ENCODE results near the gene LIMD2. TPM values are rescaled to one million over a fixed set of nuclear protein-coding genes. Genes with fewer than 3 reads are reported as not detected.

Gene LIMD2
- total RNA-seq, 1 experiment from 2014 or later, result 190 TPM

GRCh38 chr17:63696381-63696961 lies 3.5 kb downstream of the LIMD2 start:
- Histone ChIP-seq H3K4me3 (ENCODE audit: insufficient read depth, low read depth, low read length) (no peak overlapping the region), H3K27me3 (ENCODE audit: control insufficient read depth, insufficient read depth, low read length) (peaks cover 5% of the 10 kb centered on the region; the same call in 1 of the 2 replicates), H3K36me3 (replicated peaks; ENCODE audit: control insufficient read depth, insufficient read depth, low read length) (peaks cover 6% of the 10 kb centered on the region)
- DNase-seq, result peak; percentile 89

DNA sequence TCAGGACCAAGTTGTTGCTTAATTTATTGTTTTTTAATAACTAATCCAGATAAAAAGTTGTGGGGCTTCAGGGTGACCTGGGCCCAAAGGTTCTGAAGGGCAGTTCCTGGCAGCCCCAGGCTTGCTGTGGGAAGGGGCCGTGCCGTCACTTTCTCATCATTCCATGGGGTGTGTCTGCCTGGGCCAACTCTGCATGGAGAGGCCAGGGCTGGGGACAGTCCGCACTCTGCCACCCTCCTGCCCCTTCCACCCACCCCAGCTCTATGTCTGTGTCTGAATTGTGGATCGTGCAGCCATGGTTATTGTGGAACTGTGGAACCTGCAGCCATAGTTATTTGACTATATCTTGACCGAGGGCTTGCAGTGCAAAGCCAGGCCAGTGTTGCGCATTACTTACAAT lies 4.0 kb downstream of the LIMD2 start:
- no peaks in the 10 kb centered on the region for H3K27me3 ChIP-seq (ENCODE audit: control insufficient read depth, insufficient read depth, low read length)
- no peak for DNase-seq

DNA sequence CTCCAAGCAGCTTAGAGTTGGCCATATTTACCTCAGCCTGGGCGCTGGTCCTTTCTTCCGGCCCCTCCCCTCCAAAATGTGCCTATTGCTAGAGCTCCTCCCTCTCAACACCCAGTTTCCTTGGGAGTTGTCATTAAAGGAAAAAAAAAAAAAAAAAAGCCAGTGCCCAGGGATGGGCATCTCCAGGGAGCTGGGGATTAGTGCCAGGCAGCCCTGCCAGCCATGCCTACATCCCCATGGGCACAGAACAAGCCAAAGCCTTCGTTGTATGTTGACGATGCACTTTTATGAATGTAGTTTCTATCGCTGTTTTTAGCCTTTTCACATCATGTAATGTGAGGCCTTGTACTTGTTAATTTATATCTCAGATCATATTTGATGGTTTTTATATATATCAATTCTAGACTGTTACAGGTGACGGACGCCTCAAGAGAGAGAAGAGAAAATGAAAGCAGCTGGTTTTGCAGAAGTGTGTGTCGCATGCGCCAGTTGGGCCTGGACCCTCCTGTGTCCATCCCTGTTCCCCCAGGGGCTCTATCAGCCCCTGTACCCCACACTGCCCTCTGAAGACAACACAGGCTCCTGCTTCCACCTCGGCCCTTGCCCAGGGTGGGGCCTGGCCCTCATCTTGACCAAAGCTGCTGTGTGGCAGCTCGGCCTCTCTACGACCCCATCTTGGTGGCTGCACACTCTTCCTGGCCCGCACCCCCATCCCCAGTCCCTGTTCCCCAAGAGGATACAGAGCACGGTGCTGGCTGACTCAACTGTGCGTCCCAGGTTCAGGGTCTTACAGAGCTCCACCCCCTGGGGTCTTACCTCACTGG lies 4.8 kb downstream of the LIMD2 start:
- Histone ChIP-seq H3K36me3 (replicated peaks; ENCODE audit: control insufficient read depth, insufficient read depth, low read length) (peaks cover 15% of the 10 kb centered on the region), H3K4me3 (ENCODE audit: insufficient read depth, low read depth, low read length) (no peak overlapping the region), H3K27me3 (ENCODE audit: control insufficient read depth, insufficient read depth, low read length) (no peaks in the 10 kb centered on the region)
- DNase-seq, result peak; percentile 37

More for the DNA sequence above, 4.0 kb downstream of the LIMD2 start:
- H3K36me3 ChIP-seq (replicated peaks; ENCODE audit: control insufficient read depth, insufficient read depth, low read length), result peaks cover 8% of the 10 kb centered on the region
- H3K4me3 ChIP-seq (ENCODE audit: insufficient read depth, low read depth, low read length), result no peak overlapping the region

- Histone ChIP-seq H3K27me3 (ENCODE audit: control insufficient read depth, insufficient read depth, low read length) (no peaks in the 10 kb centered on the region), H3K4me3 (ENCODE audit: insufficient read depth, low read depth, low read length) (no peak overlapping the region), H3K36me3 (replicated peaks; ENCODE audit: control insufficient read depth, insufficient read depth, low read length) (peaks cover 19% of the 10 kb centered on the region)
- DNase-seq, result peak; percentile 86
Observed at GRCh38 chr17:63694229-63694949, 5.5 kb downstream of the LIMD2 start.

GRCh38 chr17:63693411-63694113 lies 6.4 kb downstream of the LIMD2 start:
- Histone ChIP-seq H3K27me3 (ENCODE audit: control insufficient read depth, insufficient read depth, low read length) (no peaks in the 10 kb centered on the region), H3K36me3 (replicated peaks; ENCODE audit: control insufficient read depth, insufficient read depth, low read length) (peaks cover 26% of the 10 kb centered on the region), H3K4me3 (ENCODE audit: insufficient read depth, low read depth, low read length) (no peak overlapping the region)
- peak; percentile 42 for DNase-seq

- H3K36me3 ChIP-seq (replicated peaks; ENCODE audit: control insufficient read depth, insufficient read depth, low read length), result peaks cover 24% of the 10 kb centered on the region
- H3K4me3 ChIP-seq (ENCODE audit: insufficient read depth, low read depth, low read length), result no peak overlapping the region
- H3K27me3 ChIP-seq (ENCODE audit: control insufficient read depth, insufficient read depth, low read length), result no peaks in the 10 kb centered on the region
- DNase-seq, result no peak
Observed at GRCh38 chr17:63692195-63692816, 7.6 kb downstream of the LIMD2 start.

GRCh38 chr17:63689479-63689878 lies 10.4 kb downstream of the LIMD2 start:
- no peak overlapping the region for H3K4me3 ChIP-seq (ENCODE audit: insufficient read depth, low read depth, low read length)
- peaks cover 24% of the 10 kb centered on the region for H3K36me3 ChIP-seq (replicated peaks; ENCODE audit: control insufficient read depth, insufficient read depth, low read length)
- DNase-seq, result no peak
- H3K27me3 ChIP-seq (ENCODE audit: control insufficient read depth, insufficient read depth, low read length), result no peaks in the 10 kb centered on the region

DNA sequence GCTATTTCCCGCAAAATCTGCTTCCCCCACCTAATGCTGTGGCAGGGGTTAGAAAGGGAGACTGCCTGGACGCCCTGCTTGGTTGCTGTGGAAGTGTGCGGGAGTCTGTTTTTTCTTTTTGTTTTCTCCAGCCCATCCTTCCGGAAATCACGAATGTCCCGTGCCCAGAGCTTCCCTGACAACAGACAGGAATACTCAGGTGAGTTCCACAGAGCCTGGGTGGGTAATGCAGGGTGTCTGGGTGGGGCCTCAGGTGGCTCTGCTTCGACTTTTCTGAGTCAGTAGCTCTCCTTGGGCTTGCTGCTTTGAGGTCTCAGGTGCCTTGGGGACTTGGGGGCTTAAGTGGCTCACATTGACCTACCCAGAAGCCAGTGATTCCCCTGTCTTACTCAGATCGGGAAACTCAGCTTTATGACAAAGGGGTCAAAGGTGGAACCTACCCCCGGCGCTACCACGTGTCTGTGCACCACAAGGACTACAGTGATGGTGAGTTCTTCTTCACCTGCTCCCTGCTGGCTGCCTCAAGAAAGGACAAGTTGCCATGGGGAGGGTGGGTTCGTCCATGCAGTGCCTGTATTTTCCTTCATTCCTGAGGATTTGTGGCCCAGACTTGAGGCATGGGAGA lies 11.4 kb downstream of the LIMD2 start:
- Histone ChIP-seq H3K27me3 (ENCODE audit: control insufficient read depth, insufficient read depth, low read length) (no peaks in the 10 kb centered on the region), H3K36me3 (replicated peaks; ENCODE audit: control insufficient read depth, insufficient read depth, low read length) (peaks cover 24% of the 10 kb centered on the region), H3K4me3 (ENCODE audit: insufficient read depth, low read depth, low read length) (no peak overlapping the region)
- DNase-seq, result no peak

DNA sequence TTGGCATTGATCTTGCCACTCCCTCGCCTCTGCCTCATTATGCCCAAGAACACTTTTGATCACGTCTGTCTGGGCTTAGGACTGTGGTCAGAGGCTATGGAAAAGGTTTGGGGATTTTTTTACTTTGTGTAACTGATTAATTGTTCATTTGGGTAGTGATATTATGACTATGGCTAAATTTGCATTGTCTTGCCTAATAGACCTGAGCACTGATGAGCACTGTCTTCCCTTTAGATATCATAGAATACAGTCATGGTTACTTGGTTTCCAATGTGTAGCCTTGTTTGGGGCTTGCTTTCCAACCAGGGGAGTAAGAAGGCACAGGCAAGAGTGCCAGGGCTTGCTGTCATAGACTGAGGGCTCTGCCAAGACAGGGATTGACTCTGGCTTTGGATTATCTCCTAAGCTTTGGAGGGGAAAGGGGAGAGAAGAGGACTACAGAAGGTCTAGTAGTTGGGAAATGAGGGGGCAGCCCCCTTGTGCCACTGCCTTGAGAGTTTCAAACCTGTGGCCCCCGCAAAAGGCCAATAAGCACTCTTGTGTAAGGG lies 13.7 kb downstream of the LIMD2 start:
- Histone ChIP-seq H3K27me3 (ENCODE audit: control insufficient read depth, insufficient read depth, low read length) (no peaks in the 10 kb centered on the region), H3K36me3 (replicated peaks; ENCODE audit: control insufficient read depth, insufficient read depth, low read length) (peaks cover 21% of the 10 kb centered on the region), H3K4me3 (ENCODE audit: insufficient read depth, low read depth, low read length) (no peak overlapping the region)
- DNase-seq, result no peak

- H3K36me3 ChIP-seq (replicated peaks; ENCODE audit: control insufficient read depth, insufficient read depth, low read length), result peaks cover 17% of the 10 kb centered on the region
- DNase-seq, result no peak
- no peaks in the 10 kb centered on the region for H3K27me3 ChIP-seq (ENCODE audit: control insufficient read depth, insufficient read depth, low read length)
- H3K4me3 ChIP-seq (ENCODE audit: insufficient read depth, low read depth, low read length), result no peak overlapping the region
Observed at GRCh38 chr17:63685578-63685977, 14.3 kb downstream of the LIMD2 start.

GRCh38 chr17:63685041-63685440 lies 14.9 kb downstream of the LIMD2 start:
- no peak overlapping the region for H3K4me3 ChIP-seq (ENCODE audit: insufficient read depth, low read depth, low read length)
- peaks cover 11% of the 10 kb centered on the region for H3K36me3 ChIP-seq (replicated peaks; ENCODE audit: control insufficient read depth, insufficient read depth, low read length)
- DNase-seq, result no peak
- H3K27me3 ChIP-seq (ENCODE audit: control insufficient read depth, insufficient read depth, low read length), result no peaks in the 10 kb centered on the region

GRCh38 chr17:63682981-63683380 lies 16.9 kb downstream of the LIMD2 start:
- Histone ChIP-seq H3K4me3 (ENCODE audit: insufficient read depth, low read depth, low read length) (no peak overlapping the region), H3K27me3 (ENCODE audit: control insufficient read depth, insufficient read depth, low read length) (no peaks in the 10 kb centered on the region), H3K36me3 (replicated peaks; ENCODE audit: control insufficient read depth, insufficient read depth, low read length) (peaks cover 1% of the 10 kb centered on the region)
- DNase-seq, result no peak

DNA sequence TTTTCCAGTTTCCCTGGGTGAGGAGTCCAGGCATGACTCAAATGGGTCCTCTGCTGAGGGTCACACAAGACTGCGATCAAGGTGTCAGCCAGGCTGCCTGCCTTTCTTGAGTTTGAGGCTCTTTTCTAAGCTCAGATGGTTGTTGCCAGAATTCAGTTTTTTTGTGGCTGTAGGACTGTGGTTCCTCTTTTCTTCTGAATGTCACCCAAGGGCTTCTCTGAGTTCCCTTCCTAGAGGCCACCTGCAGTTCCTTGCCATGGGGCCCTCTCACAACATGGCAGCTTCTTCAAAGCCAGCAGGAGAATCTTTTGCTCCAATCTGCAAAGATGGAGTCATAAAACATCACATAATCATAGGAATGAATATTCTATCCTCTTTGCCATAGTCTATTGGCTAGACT lies 17.5 kb downstream of the LIMD2 start:
- H3K36me3 ChIP-seq (replicated peaks; ENCODE audit: control insufficient read depth, insufficient read depth, low read length), result peaks cover 1% of the 10 kb centered on the region
- no peak for DNase-seq
- no peak overlapping the region for H3K4me3 ChIP-seq (ENCODE audit: insufficient read depth, low read depth, low read length)
- H3K27me3 ChIP-seq (ENCODE audit: control insufficient read depth, insufficient read depth, low read length), result no peaks in the 10 kb centered on the region

Measured in H7 (cell line).